WERI-Rb-1 (cell line): Measurements from ENCODE around the gene LSAMP.

Experiments used
- DNase-seq: peaks from one replicate; pipeline ENCODE4 v3.0.0-alpha.2; 2020
- H3K27ac ChIP-seq: fragments of 250-450 bp; sonication (Bioruptor Pico); 2 replicates; pipeline ENCODE4 v1.5.1; 2020; ENCODE audit warnings: mild to moderate bottlenecking, moderate library complexity
- H3K27me3 ChIP-seq: fragments of 250-450 bp; sonication (Bioruptor Pico); 2 replicates; pipeline ENCODE4 v1.5.1; 2021; ENCODE audit warnings: mild to moderate bottlenecking, low read depth, moderate library complexity; ENCODE audit not compliant: insufficient read depth, severe bottlenecking
- H3K36me3 ChIP-seq: fragments of 250-450 bp; sonication (Bioruptor Pico); 2 replicates; pipeline ENCODE4 v1.5.1; 2020; ENCODE audit warnings: mild to moderate bottlenecking, moderate library complexity
- H3K4me3 ChIP-seq: 2 replicates; pipeline ENCODE4 v1.5.1; 2011; ENCODE audit warnings: low read depth, mild to moderate bottlenecking, control low read depth, low read length
- H3K9me3 ChIP-seq: fragments of 250-450 bp; sonication (Bioruptor Pico); 2 replicates; pipeline ENCODE4 v1.5.1; 2021; ENCODE audit warnings: mild to moderate bottlenecking, moderate library complexity; ENCODE audit not compliant: severe bottlenecking
- CTCF ChIP-seq: IDR thresholded peaks from 2 replicates; pipeline ENCODE4 v1.5.1; 2011; ENCODE audit warnings: low read depth, mild to moderate bottlenecking, control low read depth, inconsistent platforms, low read length

The LSAMP gene

DNA sequence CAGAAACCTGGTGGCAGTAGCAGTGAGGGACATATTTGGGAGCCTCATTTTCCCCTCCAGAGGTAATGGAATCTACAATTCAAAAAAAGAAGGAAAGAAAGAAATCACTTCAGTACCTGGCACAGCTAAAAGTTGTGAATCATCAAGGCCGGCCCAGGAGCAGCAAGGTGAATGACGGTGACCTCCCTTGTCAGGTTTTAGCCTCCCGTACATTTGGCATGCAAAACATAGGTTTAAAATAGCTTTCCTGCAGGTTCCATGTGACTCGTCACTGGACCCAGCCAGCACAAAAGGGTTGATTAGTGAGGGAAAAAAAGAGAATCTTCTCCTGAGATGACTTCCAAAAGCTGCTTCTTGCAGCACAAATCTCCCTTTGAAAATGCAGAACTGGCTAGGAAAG is 394.2 kb downstream of the LSAMP start:
- Histone ChIP-seq H3K9me3 (no peaks in the 10 kb centered on the region), H3K27ac (no peak overlapping the region)

DNA sequence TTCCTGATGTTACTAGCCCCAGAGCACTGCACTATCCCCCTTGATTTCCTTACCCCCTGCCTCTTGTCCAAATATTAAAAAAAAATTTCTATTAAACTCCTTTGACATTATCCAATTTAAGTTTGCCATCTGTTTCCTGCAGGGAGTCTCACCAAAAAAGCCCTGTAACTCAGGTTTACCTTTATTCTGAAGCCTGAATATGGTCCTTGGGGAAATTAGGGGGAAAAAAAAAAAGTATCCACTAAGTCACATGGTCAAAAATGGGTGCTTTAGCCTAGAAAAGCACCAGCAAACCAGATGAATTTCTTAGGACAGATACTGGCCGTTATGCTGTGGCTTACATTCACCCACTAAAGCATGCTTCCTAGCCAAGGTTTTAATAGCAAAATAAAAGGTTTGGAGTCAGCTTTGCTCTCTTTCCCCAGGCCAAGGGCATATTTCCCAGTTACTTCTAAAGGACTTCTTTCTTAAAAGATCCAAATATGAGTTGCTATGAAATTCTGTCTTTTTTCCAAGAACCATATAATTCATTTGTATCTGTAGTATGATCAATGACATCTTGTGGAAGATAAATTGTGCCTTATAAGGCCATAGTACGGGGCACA is 394.9 kb downstream of the LSAMP start:
- no peaks in the 10 kb centered on the region for H3K36me3 ChIP-seq
- H3K27ac ChIP-seq, result no peak overlapping the region
- no peak for DNase-seq
- H3K9me3 ChIP-seq, result no peaks in the 10 kb centered on the region
- no peak overlapping the region for H3K4me3 ChIP-seq
- no peak for TF ChIP-seq CTCF
- H3K27me3 ChIP-seq, result peaks cover 21% of the 10 kb centered on the region

More for the DNA sequence above, 394.2 kb downstream of the LSAMP start:
- no peak for TF ChIP-seq CTCF
- peaks cover 21% of the 10 kb centered on the region for H3K27me3 ChIP-seq
- no peak overlapping the region for H3K4me3 ChIP-seq
- H3K36me3 ChIP-seq, result no peaks in the 10 kb centered on the region
- DNase-seq, result no peak

- Histone ChIP-seq H3K9me3 (no peaks in the 10 kb centered on the region), H3K4me3 (no peak overlapping the region), H3K27me3 (peaks cover 17% of the 10 kb centered on the region), H3K27ac (no peak overlapping the region), H3K36me3 (no peaks in the 10 kb centered on the region)
- no peak for DNase-seq
- TF ChIP-seq CTCF, result no peak
Observed at GRCh38 chr3:116048991-116049390, 396.3 kb downstream of the LSAMP start.

- no peak for TF ChIP-seq CTCF
- H3K9me3 ChIP-seq, result no peaks in the 10 kb centered on the region
- no peak overlapping the region for H3K4me3 ChIP-seq
- DNase-seq, result no peak
- no peak overlapping the region for H3K27ac ChIP-seq
- no peaks in the 10 kb centered on the region for H3K36me3 ChIP-seq
- peaks cover 13% of the 10 kb centered on the region for H3K27me3 ChIP-seq
Observed at GRCh38 chr3:116046350-116046749, 398.9 kb downstream of the LSAMP start.

DNA sequence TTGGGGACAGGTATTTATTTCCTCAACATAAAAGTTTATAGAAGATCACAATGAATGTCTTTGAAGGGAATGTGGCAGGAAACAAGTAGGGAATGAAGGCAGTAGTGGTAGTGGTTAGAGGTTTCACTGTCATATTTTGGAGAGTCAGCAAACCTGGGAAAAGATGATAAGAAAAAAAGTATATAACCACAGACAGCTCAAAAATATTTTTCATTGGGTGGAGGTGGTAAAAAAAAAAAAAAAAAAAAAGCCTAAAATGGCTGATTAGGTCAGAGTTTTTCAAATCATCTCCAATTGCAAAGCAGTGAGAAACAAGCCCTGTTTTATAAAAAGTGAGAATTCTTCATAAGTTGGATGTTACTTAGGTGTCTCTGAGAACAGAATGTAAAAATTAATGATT is 400.0 kb downstream of the LSAMP start:
- no peak for TF ChIP-seq CTCF
- no peaks in the 10 kb centered on the region for H3K9me3 ChIP-seq
- H3K27me3 ChIP-seq, result peaks cover 14% of the 10 kb centered on the region
- H3K27ac ChIP-seq, result no peak overlapping the region
- H3K36me3 ChIP-seq, result no peaks in the 10 kb centered on the region
- DNase-seq, result no peak
- no peak overlapping the region for H3K4me3 ChIP-seq

- TF ChIP-seq CTCF, result no peak
- DNase-seq, result no peak
- Histone ChIP-seq H3K9me3 (no peaks in the 10 kb centered on the region), H3K36me3 (no peaks in the 10 kb centered on the region), H3K4me3 (no peak overlapping the region), H3K27me3 (peaks cover 16% of the 10 kb centered on the region), H3K27ac (no peak overlapping the region)
Observed at GRCh38 chr3:116040152-116040551, 405.1 kb downstream of the LSAMP start.
